ENCODE data around the gene COL4A4.
A peak's percentile ranks its signal among the peaks of the same experiment; 100 is the strongest.

The COL4A4 gene

GRCh38 chr2:226981791-226982326 lies 182.1 kb downstream of the COL4A4 start:
- no peak for DNase-seq (ENCODE audit: low spot score)

- DNase-seq (ENCODE audit: low spot score) = peak; percentile 77
Measured at GRCh38 chr2:226979004-226979403, 185.0 kb downstream of the COL4A4 start.

GRCh38 chr2:226978300-226978699 lies 185.7 kb downstream of the COL4A4 start:
- no peak for DNase-seq (ENCODE audit: low spot score)

- DNase-seq (ENCODE audit: low spot score) = peak; percentile 24
Measured at GRCh38 chr2:226977775-226978190, 186.2 kb downstream of the COL4A4 start.

- no peak for DNase-seq (ENCODE audit: low spot score)
Measured at GRCh38 chr2:226973816-226974215, 190.2 kb downstream of the COL4A4 start.

- DNase-seq (ENCODE audit: low spot score) = no peak
Measured at GRCh38 chr2:226971770-226972169, 192.2 kb downstream of the COL4A4 start.

- no peak for DNase-seq (ENCODE audit: low spot score)
Measured at GRCh38 chr2:226971084-226971483, 192.9 kb downstream of the COL4A4 start.

GRCh38 chr2:226970362-226970761 lies 193.6 kb downstream of the COL4A4 start:
- no peak for DNase-seq (ENCODE audit: low spot score)

GRCh38 chr2:226969417-226970080 lies 194.5 kb downstream of the COL4A4 start:
- no peak for DNase-seq (ENCODE audit: low spot score)

- DNase-seq (ENCODE audit: low spot score) = no peak
Measured at GRCh38 chr2:226965376-226965775, 198.6 kb downstream of the COL4A4 start.

- DNase-seq (ENCODE audit: low spot score) = no peak
Measured at GRCh38 chr2:226963528-226963927, 200.5 kb downstream of the COL4A4 start.

GRCh38 chr2:226962176-226962773 lies 201.7 kb downstream of the COL4A4 start:
- no peak for DNase-seq (ENCODE audit: low spot score)

GRCh38 chr2:226959418-226959817 lies 204.6 kb downstream of the COL4A4 start:
- DNase-seq (ENCODE audit: low spot score) = no peak

GRCh38 chr2:226956659-226957058 lies 207.3 kb downstream of the COL4A4 start:
- no peak for DNase-seq (ENCODE audit: low spot score)

GRCh38 chr2:226953826-226954225 lies 210.2 kb downstream of the COL4A4 start:
- no peak for DNase-seq (ENCODE audit: low spot score)

GRCh38 chr2:226953206-226953605 lies 210.8 kb downstream of the COL4A4 start:
- DNase-seq (ENCODE audit: low spot score) = no peak
